Measurements from ENCODE around the gene MAGI2.

MAGI2 gene

GRCh38 chr7:78399033-78399769 lies 1054.3 kb downstream of the MAGI2 start:
- no peak overlapping the region for H3K27ac Mint-ChIP-seq
- H3K27me3 Mint-ChIP-seq, result no peaks in the 10 kb centered on the region
- no peak overlapping the region for H3K4me3 Mint-ChIP-seq
- intact Hi-C loops (cut with micrococcal nuclease), result no loop called here
- H3K4me1 Mint-ChIP-seq (ENCODE audit: low read depth), result no peaks in the 10 kb centered on the region
- no peaks in the 10 kb centered on the region for H3K36me3 Mint-ChIP-seq (ENCODE audit: low read depth)
- peaks cover 5% of the 10 kb centered on the region for H3K9me3 Mint-ChIP-seq

DNA sequence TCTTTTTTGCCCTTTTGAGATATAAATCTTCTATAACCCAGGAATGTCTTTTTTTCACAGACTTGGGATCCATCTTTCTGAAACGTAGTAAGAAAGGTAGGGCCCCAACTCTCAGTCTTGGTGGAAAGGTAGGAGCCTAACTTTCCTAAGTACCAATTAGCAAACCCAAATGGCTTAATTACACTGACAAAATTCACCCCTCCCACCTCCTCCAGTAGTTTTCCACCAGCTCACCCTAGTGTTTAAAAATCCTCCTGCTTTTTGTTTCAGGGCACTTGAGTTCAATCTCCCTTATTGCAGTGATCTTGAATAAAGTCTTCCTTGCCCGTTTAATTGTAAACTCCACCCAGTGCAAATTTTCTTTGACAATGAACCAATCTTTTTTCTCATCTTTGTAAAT lies 1054.9 kb downstream of the MAGI2 start:
- H3K27me3 Mint-ChIP-seq, result no peaks in the 10 kb centered on the region
- H3K4me1 Mint-ChIP-seq (ENCODE audit: low read depth), result no peaks in the 10 kb centered on the region
- H3K9me3 Mint-ChIP-seq, result peaks cover 5% of the 10 kb centered on the region
- H3K36me3 Mint-ChIP-seq (ENCODE audit: low read depth), result no peaks in the 10 kb centered on the region
- H3K4me3 Mint-ChIP-seq, result no peak overlapping the region
- intact Hi-C loops (cut with micrococcal nuclease), result no loop called here
- no peak overlapping the region for H3K27ac Mint-ChIP-seq

GRCh38 chr7:78398081-78398480 lies 1055.4 kb downstream of the MAGI2 start:
- no peaks in the 10 kb centered on the region for H3K4me1 Mint-ChIP-seq (ENCODE audit: low read depth)
- intact Hi-C loops (cut with micrococcal nuclease), result no loop called here
- no peak overlapping the region for H3K4me3 Mint-ChIP-seq
- H3K27me3 Mint-ChIP-seq, result no peaks in the 10 kb centered on the region
- H3K27ac Mint-ChIP-seq, result no peak overlapping the region
- no peaks in the 10 kb centered on the region for H3K36me3 Mint-ChIP-seq (ENCODE audit: low read depth)
- H3K9me3 Mint-ChIP-seq, result peaks cover 5% of the 10 kb centered on the region

GRCh38 chr7:78396210-78396609 lies 1057.3 kb downstream of the MAGI2 start:
- H3K27me3 Mint-ChIP-seq, result no peaks in the 10 kb centered on the region
- H3K4me3 Mint-ChIP-seq, result no peak overlapping the region
- no peak overlapping the region for H3K27ac Mint-ChIP-seq
- no peaks in the 10 kb centered on the region for H3K4me1 Mint-ChIP-seq (ENCODE audit: low read depth)
- H3K9me3 Mint-ChIP-seq, result peaks cover 14% of the 10 kb centered on the region
- H3K36me3 Mint-ChIP-seq (ENCODE audit: low read depth), result no peaks in the 10 kb centered on the region
- intact Hi-C loops (cut with micrococcal nuclease), result no loop called here

- peaks cover 14% of the 10 kb centered on the region for H3K9me3 Mint-ChIP-seq
- H3K4me1 Mint-ChIP-seq (ENCODE audit: low read depth), result no peaks in the 10 kb centered on the region
- H3K4me3 Mint-ChIP-seq, result no peak overlapping the region
- no peaks in the 10 kb centered on the region for H3K27me3 Mint-ChIP-seq
- intact Hi-C loops (cut with micrococcal nuclease), result no loop called here
- no peaks in the 10 kb centered on the region for H3K36me3 Mint-ChIP-seq (ENCODE audit: low read depth)
- no peak overlapping the region for H3K27ac Mint-ChIP-seq
These were observed 1058.0 kb downstream of the MAGI2 start for GRCh38 chr7:78395298-78396036.

GRCh38 chr7:78389022-78389421 lies 1064.4 kb downstream of the MAGI2 start:
- Mint-ChIP-seq H3K4me1 (ENCODE audit: low read depth) (no peaks in the 10 kb centered on the region), H3K27ac (no peak overlapping the region), H3K4me3 (no peak overlapping the region), H3K36me3 (ENCODE audit: low read depth) (no peaks in the 10 kb centered on the region), H3K27me3 (no peaks in the 10 kb centered on the region), H3K9me3 (peaks cover 16% of the 10 kb centered on the region)
- intact Hi-C loops (cut with micrococcal nuclease), result no loop called here

GRCh38 chr7:78386520-78386919 lies 1066.9 kb downstream of the MAGI2 start:
- Mint-ChIP-seq H3K4me1 (ENCODE audit: low read depth) (no peaks in the 10 kb centered on the region), H3K9me3 (peaks cover 7% of the 10 kb centered on the region), H3K27ac (no peak overlapping the region), H3K4me3 (no peak overlapping the region), H3K27me3 (no peaks in the 10 kb centered on the region), H3K36me3 (ENCODE audit: low read depth) (no peaks in the 10 kb centered on the region)
- intact Hi-C loops (cut with micrococcal nuclease), result no loop called here

DNA sequence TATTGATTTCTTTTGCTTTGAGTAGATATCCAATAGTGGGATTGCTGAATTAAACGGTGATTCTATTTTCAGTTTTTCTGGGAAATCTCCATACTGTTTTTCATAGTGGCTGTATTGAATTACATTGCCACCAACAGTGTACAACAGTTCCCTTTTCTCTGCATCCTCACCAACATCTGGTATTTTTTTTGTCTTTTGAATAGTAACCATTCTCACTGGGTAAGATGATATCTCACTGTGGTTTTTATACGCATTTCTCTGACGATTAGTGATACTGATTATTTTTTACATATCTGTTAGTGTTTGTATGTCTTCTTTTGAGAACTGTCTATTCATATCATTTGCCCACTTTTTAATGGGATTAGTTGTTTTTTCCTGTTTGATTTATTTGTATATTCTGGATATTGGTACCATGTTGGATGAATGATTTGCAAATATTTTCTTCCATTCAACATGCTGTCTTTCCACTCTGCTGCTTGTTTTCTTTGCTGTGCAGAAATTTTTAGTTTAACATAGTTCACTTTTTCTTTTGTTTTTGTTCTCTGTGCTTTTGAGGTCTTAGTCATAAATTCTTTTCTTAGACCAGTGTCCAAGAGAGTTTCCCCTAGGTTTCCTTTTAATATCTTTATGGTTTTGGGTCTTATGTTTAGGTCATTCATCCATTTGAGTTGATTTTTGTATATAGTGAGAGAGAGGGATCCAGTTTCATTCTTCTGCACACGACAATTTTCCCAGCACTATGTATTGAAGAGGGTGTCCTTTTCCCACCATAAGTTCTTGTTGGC lies 1070.2 kb downstream of the MAGI2 start:
- intact Hi-C loops (cut with micrococcal nuclease), result no loop called here

GRCh38 chr7:78379148-78379547 lies 1074.3 kb downstream of the MAGI2 start:
- intact Hi-C loops (cut with micrococcal nuclease), result no loop called here
- no peaks in the 10 kb centered on the region for H3K4me1 Mint-ChIP-seq (ENCODE audit: low read depth)
- no peak overlapping the region for H3K27ac Mint-ChIP-seq
- no peaks in the 10 kb centered on the region for H3K27me3 Mint-ChIP-seq
- no peaks in the 10 kb centered on the region for H3K9me3 Mint-ChIP-seq
- H3K4me3 Mint-ChIP-seq, result no peak overlapping the region
- H3K36me3 Mint-ChIP-seq (ENCODE audit: low read depth), result no peaks in the 10 kb centered on the region

More for the DNA sequence above, 1070.2 kb downstream of the MAGI2 start:
- peaks cover 7% of the 10 kb centered on the region for H3K9me3 Mint-ChIP-seq
- H3K4me1 Mint-ChIP-seq (ENCODE audit: low read depth), result no peaks in the 10 kb centered on the region
- no peaks in the 10 kb centered on the region for H3K27me3 Mint-ChIP-seq
- no peak overlapping the region for H3K27ac Mint-ChIP-seq
- H3K36me3 Mint-ChIP-seq (ENCODE audit: low read depth), result no peaks in the 10 kb centered on the region
- H3K4me3 Mint-ChIP-seq, result no peak overlapping the region

- Mint-ChIP-seq H3K9me3 (no peaks in the 10 kb centered on the region), H3K27ac (no peak overlapping the region), H3K4me3 (no peak overlapping the region), H3K4me1 (ENCODE audit: low read depth) (no peaks in the 10 kb centered on the region), H3K36me3 (ENCODE audit: low read depth) (no peaks in the 10 kb centered on the region), H3K27me3 (no peaks in the 10 kb centered on the region)
- intact Hi-C loops (cut with micrococcal nuclease), result no loop called here
These were observed 1075.9 kb downstream of the MAGI2 start for GRCh38 chr7:78377532-78377931.

- Mint-ChIP-seq H3K4me1 (ENCODE audit: low read depth) (no peaks in the 10 kb centered on the region), H3K27me3 (no peaks in the 10 kb centered on the region), H3K27ac (no peak overlapping the region), H3K9me3 (no peaks in the 10 kb centered on the region), H3K4me3 (no peak overlapping the region), H3K36me3 (ENCODE audit: low read depth) (no peaks in the 10 kb centered on the region)
- intact Hi-C loops (cut with micrococcal nuclease), result no loop called here
These were observed 1082.5 kb downstream of the MAGI2 start for GRCh38 chr7:78370936-78371335.

- no peaks in the 10 kb centered on the region for H3K9me3 Mint-ChIP-seq
- no peaks in the 10 kb centered on the region for H3K4me1 Mint-ChIP-seq (ENCODE audit: low read depth)
- H3K4me3 Mint-ChIP-seq, result no peak overlapping the region
- no peak overlapping the region for H3K27ac Mint-ChIP-seq
- no peaks in the 10 kb centered on the region for H3K27me3 Mint-ChIP-seq
- intact Hi-C loops (cut with micrococcal nuclease), result no loop called here
- no peaks in the 10 kb centered on the region for H3K36me3 Mint-ChIP-seq (ENCODE audit: low read depth)
These were observed 1084.7 kb downstream of the MAGI2 start for GRCh38 chr7:78368771-78369170.

- Mint-ChIP-seq H3K27me3 (no peaks in the 10 kb centered on the region), H3K4me3 (no peak overlapping the region), H3K27ac (no peak overlapping the region), H3K9me3 (peaks cover 3% of the 10 kb centered on the region), H3K36me3 (ENCODE audit: low read depth) (no peaks in the 10 kb centered on the region), H3K4me1 (ENCODE audit: low read depth) (no peaks in the 10 kb centered on the region)
- intact Hi-C loops (cut with micrococcal nuclease), result no loop called here
These were observed 1086.1 kb downstream of the MAGI2 start for GRCh38 chr7:78367280-78367773.

DNA sequence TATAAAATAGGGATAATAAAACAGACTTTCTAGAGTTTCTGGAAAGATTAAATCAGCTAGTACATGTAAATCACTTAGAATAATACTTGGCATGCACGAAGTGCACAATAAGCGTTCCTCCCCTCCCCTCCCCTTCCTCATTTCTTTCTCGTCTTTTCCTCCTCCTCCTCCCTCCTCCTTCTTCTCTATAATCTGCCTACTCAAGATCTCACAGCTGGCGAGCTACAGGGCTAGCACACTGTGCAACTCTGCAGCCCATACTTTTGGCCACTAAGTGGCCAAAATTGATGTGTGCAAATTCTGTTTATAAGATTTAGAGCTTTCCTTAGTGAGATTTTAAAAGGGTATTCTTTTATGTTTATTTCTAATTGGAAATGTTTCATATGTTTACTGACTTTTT lies 1089.6 kb downstream of the MAGI2 start:
- Mint-ChIP-seq H3K4me1 (ENCODE audit: low read depth) (no peaks in the 10 kb centered on the region), H3K4me3 (no peak overlapping the region), H3K27ac (no peak overlapping the region), H3K9me3 (peaks cover 9% of the 10 kb centered on the region), H3K27me3 (no peaks in the 10 kb centered on the region), H3K36me3 (ENCODE audit: low read depth) (no peaks in the 10 kb centered on the region)
- intact Hi-C loops (cut with micrococcal nuclease), result no loop called here
